GM12872 (cell line): ENCODE measurements around the gene GLIPR2.

Source experiments
- CTCF ChIP-seq: IDR thresholded peaks from 3 replicates; pipeline ENCODE4 v1.5.1; 2011; ENCODE audit warnings: low read depth, mild to moderate bottlenecking, low read length, moderate library complexity; ENCODE audit not compliant: insufficient read depth

The GLIPR2 gene, protein sequence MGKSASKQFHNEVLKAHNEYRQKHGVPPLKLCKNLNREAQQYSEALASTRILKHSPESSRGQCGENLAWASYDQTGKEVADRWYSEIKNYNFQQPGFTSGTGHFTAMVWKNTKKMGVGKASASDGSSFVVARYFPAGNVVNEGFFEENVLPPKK

DNA sequence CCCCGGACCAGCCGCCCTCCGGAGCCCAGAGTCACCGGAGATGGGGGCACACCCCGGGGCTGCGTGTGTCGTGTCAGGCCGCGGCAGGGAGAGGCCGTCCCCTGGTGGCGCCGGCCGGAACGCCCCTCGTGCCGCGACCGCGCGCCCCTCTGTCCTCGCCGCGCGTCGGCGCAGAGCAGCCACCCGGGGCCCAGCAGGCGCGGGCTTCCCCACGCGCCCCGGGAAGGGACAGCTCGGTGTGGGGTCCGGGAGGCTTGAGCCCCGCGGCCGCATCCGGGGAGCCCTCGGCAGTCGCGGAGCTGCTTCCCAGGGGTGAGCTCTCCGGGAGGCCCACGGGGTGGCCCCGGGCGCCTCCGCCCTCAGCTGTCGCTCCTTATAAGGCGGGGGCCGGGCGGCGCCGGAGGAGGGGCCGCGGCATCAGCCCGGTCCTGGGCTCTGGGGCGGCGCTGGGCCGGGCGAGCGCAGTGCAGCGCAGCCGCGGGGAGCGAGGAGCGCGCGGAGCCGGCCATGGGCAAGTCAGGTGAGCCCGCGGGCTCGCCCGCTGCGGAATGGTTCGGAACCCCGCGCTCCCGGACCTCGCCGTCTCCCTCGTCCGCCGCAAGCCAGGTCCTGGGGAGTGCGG lies at the start of gene GLIPR2:
GLIPR2 (plus strand) TSS at position 462 of the 622 bp plus-strand sequence; CDS start at position 508, 46 bp downstream.
- 0 out of 3 replicates have a peak, but pooled peaks have one; percentile 8 for TF ChIP-seq CTCF

DNA sequence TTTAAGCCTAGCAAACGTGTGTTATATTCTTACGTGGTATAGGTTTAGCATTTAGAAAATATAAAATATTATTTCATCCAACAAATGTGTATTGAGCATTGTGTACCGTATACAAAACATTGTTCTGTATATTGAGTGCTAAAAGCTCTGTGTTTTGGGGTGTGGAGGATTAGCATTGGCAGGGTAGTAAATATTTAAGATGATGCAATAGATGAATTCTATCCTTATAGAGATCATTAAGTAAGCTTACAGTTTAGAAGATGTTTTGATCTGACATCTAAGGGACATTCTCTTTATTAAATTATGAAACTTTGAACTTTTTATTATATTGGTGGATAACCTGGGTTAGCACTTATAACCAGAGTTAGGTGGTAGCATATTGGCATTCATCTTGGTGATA lies 48.5 kb upstream of the GLIPR2 start:
- TF ChIP-seq CTCF: no peak

- TF ChIP-seq CTCF: no peak
Measured at GRCh38 chr9:36091026-36091953, 45.2 kb upstream of the GLIPR2 start.

- no peak for TF ChIP-seq CTCF
Measured at GRCh38 chr9:36092014-36092413, 44.5 kb upstream of the GLIPR2 start.

DNA sequence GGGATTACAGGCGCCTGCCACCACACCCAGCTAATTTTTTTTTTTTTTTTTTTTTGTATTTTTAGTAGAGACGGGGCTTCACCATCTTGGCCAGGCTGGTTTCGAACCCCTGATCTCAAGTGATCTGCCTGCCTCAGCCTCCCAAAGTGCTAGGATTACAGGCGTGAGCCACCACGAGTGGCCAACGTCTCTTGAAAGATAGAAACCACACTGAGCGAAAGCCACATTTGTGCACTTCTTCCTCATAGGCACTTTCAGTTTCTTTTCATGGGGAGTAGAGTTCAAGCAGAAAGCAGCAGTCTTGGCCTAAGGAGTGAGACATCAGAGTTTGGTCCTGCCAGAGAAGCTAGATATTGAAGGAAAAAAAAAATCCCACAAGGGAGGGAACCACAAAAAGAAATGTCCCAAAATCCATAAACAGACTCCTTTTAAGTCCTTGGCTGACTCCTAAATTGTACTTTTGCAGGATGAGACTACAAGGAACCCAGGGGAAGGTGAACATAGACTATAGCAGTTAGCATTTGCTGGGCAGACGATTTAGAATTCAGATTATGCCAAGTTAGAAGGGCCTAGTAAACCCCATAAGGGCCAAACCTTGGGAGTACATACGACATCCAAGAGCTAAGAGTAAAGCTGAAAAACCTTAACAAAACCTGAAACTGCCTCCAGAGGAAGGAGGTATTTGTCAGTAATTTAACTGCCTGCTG lies 43.9 kb upstream of the GLIPR2 start:
- TF ChIP-seq CTCF: no peak

DNA sequence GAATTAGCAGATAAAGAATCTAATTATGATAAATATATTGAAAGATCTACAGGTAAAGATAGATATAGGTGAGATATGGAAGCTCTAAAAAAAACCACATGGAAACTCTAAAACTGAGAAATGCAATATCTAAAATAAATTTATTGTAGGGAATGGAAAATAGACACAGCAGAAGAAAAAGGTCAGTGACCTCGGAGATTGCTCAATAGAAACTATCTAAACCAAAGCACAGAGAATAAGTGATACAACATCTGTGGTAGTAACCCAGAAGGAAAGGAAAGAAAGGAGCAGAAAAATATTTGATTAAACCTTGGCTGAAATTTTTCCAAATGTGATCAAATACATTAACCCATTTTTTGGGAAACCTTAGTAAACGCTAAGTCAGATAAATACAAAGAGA lies 43.1 kb upstream of the GLIPR2 start:
- TF ChIP-seq CTCF: no peak

GRCh38 chr9:36099718-36100117 lies 36.8 kb upstream of the GLIPR2 start:
- no peak for TF ChIP-seq CTCF
